Measurements from ENCODE around the gene C20orf204. TPM values are rescaled to one million over a fixed set of nuclear protein-coding genes. Genes with fewer than 3 reads are reported as not detected.
"Not testable (repeated sequence)": the region's sequence is repeated elsewhere in the genome, so short reads cannot be mapped to it uniquely, and the experiment has no call there.

Gene C20orf204
- total and polyA plus RNA-seq, 10 of the 15 experiments (the other 5 are each of a cell fraction or from before 2014, with no cell fraction given) = 0.24 to 56.0 (median 12.4) TPM

DNA sequence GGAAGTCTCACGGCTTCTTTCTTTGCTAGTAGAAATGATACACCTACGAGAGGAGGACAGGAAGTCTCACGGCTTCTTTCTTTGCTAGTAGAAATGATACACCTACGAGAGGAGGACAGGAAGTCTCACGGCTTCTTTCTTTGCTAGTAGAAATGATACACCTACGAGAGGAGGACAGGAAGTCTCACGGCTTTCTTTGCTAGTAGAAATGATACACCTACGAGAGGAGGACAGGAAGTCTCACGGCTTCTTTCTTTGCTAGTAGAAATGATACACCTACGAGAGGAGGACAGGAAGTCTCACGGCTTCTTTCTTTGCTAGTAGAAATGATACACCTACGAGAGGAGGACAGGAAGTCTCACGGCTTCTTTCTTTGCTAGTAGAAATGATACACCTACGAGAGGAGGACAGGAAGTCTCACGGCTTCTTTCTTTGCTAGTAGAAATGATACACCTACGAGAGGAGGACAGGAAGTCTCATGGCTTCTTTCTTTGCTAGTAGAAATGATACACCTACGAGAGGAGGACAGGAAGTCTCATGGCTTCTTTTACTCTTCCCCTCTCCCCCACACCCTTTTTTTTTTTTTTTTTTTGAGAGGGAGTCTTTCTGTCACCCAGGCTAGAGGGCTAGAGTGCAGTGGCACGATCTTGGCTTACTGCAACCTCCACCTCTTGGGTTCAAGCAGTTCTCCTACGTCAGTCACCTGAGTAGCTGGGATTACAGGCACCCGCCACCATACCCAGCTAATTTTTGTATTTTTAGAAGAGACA is 23.4 kb upstream of the C20orf204 start:
- SMC1A ChIA-PET (ENCODE audit: uncharacterized antibody, unreplicated experiment) = interaction anchor here (1.7 kb wide), 1 partner anchor 32 kb away, joined by 6 read pairs; the partner anchor contains the start of gene PRPF6
- CTCF ChIA-PET = interaction anchor here (1.6 kb wide), 1 partner anchor 26 kb away, joined by 4 read pairs; no protein-coding TSS in a partner anchor
- H3K36me3 ChIP-seq (ENCODE audit: control insufficient read depth in 2 of 2, insufficient read depth in 2 of 2, low read length in 1 of 2) = peaks cover 33 to 60% of the 10 kb centered on the region in 2 experiments
- H3K79me2 ChIP-seq (ENCODE audit: control insufficient read depth, insufficient read depth, low read length); in situ Hi-C loops (cut with MboI); H3K4me3 ChIP-seq; H2AFZ ChIP-seq (ENCODE audit: control insufficient read depth, low read depth, low read length); BruUV-seq (replicated peaks); FAIRE-seq; H3K27me3 ChIP-seq (replicated peaks in 1 of 2; ENCODE audit: control insufficient read depth in 2 of 2, insufficient read depth in 2 of 2, low read length in 1 of 2); H4K20me1 ChIP-seq (ENCODE audit: control insufficient read depth, insufficient read depth); DNase-seq (ENCODE audit: low read depth, low spot score): not testable (repeated sequence)
- POLR2A ChIA-PET = interaction anchor here (2.2 kb wide), 1 partner anchor 33 kb away, joined by 9 read pairs; the partner anchor contains the start of genes PRPF6 and SAMD10
- peak overlapping the region; percentile 57 for H3K9ac ChIP-seq (ENCODE audit: control insufficient read depth, insufficient read depth, low read length)
- ATAC-seq = peak; percentile 70
- H3K4me1 ChIP-seq (ENCODE audit: control insufficient read depth, insufficient read depth, low read length) = peaks cover 27% of the 10 kb centered on the region
- H3K4me2 ChIP-seq (ENCODE audit: control insufficient read depth, insufficient read depth) = peak overlapping the region; percentile 23; the same call in 1 of the 2 replicates
- H3K27ac ChIP-seq (ENCODE audit: control insufficient read depth, insufficient read depth) = peak overlapping the region; percentile 97
- RAD21 ChIA-PET (ENCODE audit: unreplicated experiment) = interaction anchor here (0.7 kb wide), 1 partner anchor 63 kb away, joined by 4 read pairs; no protein-coding TSS in a partner anchor
- peaks cover 53% of the 10 kb centered on the region for H3K9me3 ChIP-seq (replicated peaks; ENCODE audit: control insufficient read depth, insufficient read depth, low read length)
- intact Hi-C loops (cut with micrococcal nuclease; ENCODE audit: unreplicated experiment) = loop anchor here (2.0 kb wide), 1 partner anchor 24 kb away; the partner anchor contains the start of gene C20orf204
- WGBS (ENCODE audit: insufficient coverage, insufficient replicate concordance, low lambda C conversion rate, missing lambda C conversion rate) = 12% methylated on average over 10 of the region's 20 CpGs
- TF ChIP-seq, protein P1, sequence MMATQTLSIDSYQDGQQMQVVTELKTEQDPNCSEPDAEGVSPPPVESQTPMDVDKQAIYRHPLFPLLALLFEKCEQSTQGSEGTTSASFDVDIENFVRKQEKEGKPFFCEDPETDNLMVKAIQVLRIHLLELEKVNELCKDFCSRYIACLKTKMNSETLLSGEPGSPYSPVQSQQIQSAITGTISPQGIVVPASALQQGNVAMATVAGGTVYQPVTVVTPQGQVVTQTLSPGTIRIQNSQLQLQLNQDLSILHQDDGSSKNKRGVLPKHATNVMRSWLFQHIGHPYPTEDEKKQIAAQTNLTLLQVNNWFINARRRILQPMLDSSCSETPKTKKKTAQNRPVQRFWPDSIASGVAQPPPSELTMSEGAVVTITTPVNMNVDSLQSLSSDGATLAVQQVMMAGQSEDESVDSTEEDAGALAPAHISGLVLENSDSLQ (IDR thresholded peaks at IDR 0.05) = 0 out of 2 replicates have a peak, but pooled peaks have one; percentile 36
- TF ChIP-seq, protein P2, sequence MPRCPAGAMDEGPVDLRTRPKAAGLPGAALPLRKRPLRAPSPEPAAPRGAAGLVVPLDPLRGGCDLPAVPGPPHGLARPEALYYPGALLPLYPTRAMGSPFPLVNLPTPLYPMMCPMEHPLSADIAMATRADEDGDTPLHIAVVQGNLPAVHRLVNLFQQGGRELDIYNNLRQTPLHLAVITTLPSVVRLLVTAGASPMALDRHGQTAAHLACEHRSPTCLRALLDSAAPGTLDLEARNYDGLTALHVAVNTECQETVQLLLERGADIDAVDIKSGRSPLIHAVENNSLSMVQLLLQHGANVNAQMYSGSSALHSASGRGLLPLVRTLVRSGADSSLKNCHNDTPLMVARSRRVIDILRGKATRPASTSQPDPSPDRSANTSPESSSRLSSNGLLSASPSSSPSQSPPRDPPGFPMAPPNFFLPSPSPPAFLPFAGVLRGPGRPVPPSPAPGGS (IDR thresholded peaks at IDR 0.05; ENCODE audit: borderline replicate concordance, insufficient read depth, low read depth, low read length, poor library complexity, severe bottlenecking) = peak; percentile 10
- TF ChIP-seq, protein P3, sequence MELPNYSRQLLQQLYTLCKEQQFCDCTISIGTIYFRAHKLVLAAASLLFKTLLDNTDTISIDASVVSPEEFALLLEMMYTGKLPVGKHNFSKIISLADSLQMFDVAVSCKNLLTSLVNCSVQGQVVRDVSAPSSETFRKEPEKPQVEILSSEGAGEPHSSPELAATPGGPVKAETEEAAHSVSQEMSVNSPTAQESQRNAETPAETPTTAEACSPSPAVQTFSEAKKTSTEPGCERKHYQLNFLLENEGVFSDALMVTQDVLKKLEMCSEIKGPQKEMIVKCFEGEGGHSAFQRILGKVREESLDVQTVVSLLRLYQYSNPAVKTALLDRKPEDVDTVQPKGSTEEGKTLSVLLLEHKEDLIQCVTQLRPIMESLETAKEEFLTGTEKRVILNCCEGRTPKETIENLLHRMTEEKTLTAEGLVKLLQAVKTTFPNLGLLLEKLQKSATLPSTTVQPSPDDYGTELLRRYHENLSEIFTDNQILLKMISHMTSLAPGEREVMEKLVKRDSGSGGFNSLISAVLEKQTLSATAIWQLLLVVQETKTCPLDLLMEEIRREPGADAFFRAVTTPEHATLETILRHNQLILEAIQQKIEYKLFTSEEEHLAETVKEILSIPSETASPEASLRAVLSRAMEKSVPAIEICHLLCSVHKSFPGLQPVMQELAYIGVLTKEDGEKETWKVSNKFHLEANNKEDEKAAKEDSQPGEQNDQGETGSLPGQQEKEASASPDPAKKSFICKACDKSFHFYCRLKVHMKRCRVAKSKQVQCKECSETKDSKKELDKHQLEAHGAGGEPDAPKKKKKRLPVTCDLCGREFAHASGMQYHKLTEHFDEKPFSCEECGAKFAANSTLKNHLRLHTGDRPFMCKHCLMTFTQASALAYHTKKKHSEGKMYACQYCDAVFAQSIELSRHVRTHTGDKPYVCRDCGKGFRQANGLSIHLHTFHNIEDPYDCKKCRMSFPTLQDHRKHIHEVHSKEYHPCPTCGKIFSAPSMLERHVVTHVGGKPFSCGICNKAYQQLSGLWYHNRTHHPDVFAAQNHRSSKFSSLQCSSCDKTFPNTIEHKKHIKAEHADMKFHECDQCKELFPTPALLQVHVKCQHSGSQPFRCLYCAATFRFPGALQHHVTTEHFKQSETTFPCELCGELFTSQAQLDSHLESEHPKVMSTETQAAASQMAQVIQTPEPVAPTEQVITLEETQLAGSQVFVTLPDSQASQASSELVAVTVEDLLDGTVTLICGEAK (IDR thresholded peaks at IDR 0.05; ENCODE audit: borderline replicate concordance) = peak; percentile 22; the same call in 1 of the 2 replicates
- TF ChIP-seq ZNF384 (IDR thresholded peaks at IDR 0.05; ENCODE audit: borderline replicate concordance, low read depth, low read length) = peak; percentile 42; the same call in 1 of the 2 replicates
- TF ChIP-seq, protein P4, sequence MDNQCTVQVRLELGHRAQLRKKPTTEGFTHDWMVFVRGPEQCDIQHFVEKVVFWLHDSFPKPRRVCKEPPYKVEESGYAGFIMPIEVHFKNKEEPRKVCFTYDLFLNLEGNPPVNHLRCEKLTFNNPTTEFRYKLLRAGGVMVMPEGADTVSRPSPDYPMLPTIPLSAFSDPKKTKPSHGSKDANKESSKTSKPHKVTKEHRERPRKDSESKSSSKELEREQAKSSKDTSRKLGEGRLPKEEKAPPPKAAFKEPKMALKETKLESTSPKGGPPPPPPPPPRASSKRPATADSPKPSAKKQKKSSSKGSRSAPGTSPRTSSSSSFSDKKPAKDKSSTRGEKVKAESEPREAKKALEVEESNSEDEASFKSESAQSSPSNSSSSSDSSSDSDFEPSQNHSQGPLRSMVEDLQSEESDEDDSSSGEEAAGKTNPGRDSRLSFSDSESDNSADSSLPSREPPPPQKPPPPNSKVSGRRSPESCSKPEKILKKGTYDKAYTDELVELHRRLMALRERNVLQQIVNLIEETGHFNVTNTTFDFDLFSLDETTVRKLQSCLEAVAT (IDR thresholded peaks at IDR 0.05) = peak; percentile 62; the same call in 1 of the 2 replicates
- TF ChIP-seq, protein P5, sequence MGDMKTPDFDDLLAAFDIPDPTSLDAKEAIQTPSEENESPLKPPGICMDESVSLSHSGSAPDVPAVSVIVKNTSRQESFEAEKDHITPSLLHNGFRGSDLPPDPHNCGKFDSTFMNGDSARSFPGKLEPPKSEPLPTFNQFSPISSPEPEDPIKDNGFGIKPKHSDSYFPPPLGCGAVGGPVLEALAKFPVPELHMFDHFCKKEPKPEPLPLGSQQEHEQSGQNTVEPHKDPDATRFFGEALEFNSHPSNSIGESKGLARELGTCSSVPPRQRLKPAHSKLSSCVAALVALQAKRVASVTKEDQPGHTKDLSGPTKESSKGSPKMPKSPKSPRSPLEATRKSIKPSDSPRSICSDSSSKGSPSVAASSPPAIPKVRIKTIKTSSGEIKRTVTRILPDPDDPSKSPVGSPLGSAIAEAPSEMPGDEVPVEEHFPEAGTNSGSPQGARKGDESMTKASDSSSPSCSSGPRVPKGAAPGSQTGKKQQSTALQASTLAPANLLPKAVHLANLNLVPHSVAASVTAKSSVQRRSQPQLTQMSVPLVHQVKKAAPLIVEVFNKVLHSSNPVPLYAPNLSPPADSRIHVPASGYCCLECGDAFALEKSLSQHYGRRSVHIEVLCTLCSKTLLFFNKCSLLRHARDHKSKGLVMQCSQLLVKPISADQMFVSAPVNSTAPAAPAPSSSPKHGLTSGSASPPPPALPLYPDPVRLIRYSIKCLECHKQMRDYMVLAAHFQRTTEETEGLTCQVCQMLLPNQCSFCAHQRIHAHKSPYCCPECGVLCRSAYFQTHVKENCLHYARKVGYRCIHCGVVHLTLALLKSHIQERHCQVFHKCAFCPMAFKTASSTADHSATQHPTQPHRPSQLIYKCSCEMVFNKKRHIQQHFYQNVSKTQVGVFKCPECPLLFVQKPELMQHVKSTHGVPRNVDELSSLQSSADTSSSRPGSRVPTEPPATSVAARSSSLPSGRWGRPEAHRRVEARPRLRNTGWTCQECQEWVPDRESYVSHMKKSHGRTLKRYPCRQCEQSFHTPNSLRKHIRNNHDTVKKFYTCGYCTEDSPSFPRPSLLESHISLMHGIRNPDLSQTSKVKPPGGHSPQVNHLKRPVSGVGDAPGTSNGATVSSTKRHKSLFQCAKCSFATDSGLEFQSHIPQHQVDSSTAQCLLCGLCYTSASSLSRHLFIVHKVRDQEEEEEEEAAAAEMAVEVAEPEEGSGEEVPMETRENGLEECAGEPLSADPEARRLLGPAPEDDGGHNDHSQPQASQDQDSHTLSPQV (IDR thresholded peaks at IDR 0.05) = 0 out of 2 replicates have a peak, but pooled peaks have one; percentile 11

All from GM12878 (cell line).